Calu3 (cell line): Measurements from ENCODE around the gene MLLT3. TPM values are rescaled to one million over a fixed set of nuclear protein-coding genes. Genes with fewer than 3 reads are reported as not detected.

Experiments used
- BruUV-seq: library from RNA; stranded (reverse); fragments of 400-500 nt; replicated peaks from 2 replicates; lab custom pipeline; 2021; lab: Mats Ljungman, UMichigan
- CTCF ChIA-PET: fragments of 300-600 bp; sonication (Branson Sonifier 250); formaldehyde crosslinking; loops from one replicate; lab custom pipeline; 2022; ENCODE audit warnings: antibody characterized with exemption; lab: Charles Lee
- DNase-seq: peaks from one replicate; pipeline ENCODE4 v3.0.0; 2022
- H3K27ac Mint-ChIP-seq: one replicate; pipeline ENCODE4 v1.8.0; 2022; ENCODE audit warnings: mixed read lengths; ENCODE audit not compliant: unreplicated experiment
- H3K27me3 Mint-ChIP-seq: one replicate; pipeline ENCODE4 v1.8.0; 2022; ENCODE audit warnings: mixed read lengths; ENCODE audit not compliant: unreplicated experiment
- H3K36me3 Mint-ChIP-seq: one replicate; pipeline ENCODE4 v1.8.0; 2022; ENCODE audit warnings: mild to moderate bottlenecking, moderate library complexity, mixed read lengths; ENCODE audit not compliant: insufficient read depth, unreplicated experiment
- H3K4me1 Mint-ChIP-seq: one replicate; pipeline ENCODE4 v1.8.0; 2022; ENCODE audit warnings: mild to moderate bottlenecking, low read depth, mixed read lengths; ENCODE audit not compliant: unreplicated experiment
- H3K4me3 Mint-ChIP-seq: one replicate; pipeline ENCODE4 v1.8.0; 2022; ENCODE audit warnings: mild to moderate bottlenecking, low read depth, moderate library complexity, mixed read lengths; ENCODE audit not compliant: unreplicated experiment
- H3K9me3 Mint-ChIP-seq: one replicate; pipeline ENCODE4 v1.8.0; 2022; ENCODE audit warnings: low read depth, mixed read lengths; ENCODE audit not compliant: unreplicated experiment
- intact Hi-C: fragments of 100-400 bp; cut with micrococcal nuclease; formaldehyde crosslinking; loops from one replicate; pipeline ENCODE4 v1.10.0; 2022; ENCODE audit not compliant: unreplicated experiment
- total RNA-seq: library from RNA; stranded (reverse); gene quantifications from 2 replicates; pipeline ENCODE4 v1.2.3, GENCODE V29; 2022
- TF ChIP-seq, protein P1 (sequence below): fragments of 200-600 bp; IDR thresholded peaks from one replicate; pipeline ENCODE4 v1.8.0; 2022; ENCODE audit warnings: antibody characterized with exemption; ENCODE audit not compliant: unreplicated experiment

The MLLT3 gene
- total RNA-seq, 1 experiment from 2014 or later: 23.1 TPM

DNA sequence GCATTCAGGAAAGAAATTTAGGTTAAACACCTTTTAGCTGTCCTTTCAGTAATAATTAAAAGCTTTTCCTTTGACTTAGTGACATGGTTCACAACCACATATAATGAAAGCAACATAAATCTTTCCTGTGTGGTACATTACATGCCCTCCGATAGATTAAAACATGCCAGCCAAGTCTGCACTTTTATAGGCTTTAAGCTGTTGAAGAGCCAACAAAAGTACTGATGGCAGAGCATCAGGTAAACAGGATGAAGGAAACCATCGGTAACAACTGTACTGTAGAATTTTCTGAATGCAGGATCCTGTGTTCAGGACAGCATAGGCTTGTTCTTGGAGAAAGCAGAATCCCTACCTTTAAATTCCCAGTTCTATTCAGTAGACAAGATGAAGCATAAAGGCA, 226.6 kb downstream of the MLLT3 start:
- CTCF ChIA-PET: no interaction called here
- no peaks in the 10 kb centered on the region for H3K9me3 Mint-ChIP-seq
- H3K4me1 Mint-ChIP-seq: no peaks in the 10 kb centered on the region
- no peak overlapping the region for H3K27ac Mint-ChIP-seq
- no peak overlapping the region for H3K4me3 Mint-ChIP-seq
- DNase-seq: no peak
- H3K36me3 Mint-ChIP-seq: no peaks in the 10 kb centered on the region
- intact Hi-C loops: no loop called here
- TF ChIP-seq, protein P1, sequence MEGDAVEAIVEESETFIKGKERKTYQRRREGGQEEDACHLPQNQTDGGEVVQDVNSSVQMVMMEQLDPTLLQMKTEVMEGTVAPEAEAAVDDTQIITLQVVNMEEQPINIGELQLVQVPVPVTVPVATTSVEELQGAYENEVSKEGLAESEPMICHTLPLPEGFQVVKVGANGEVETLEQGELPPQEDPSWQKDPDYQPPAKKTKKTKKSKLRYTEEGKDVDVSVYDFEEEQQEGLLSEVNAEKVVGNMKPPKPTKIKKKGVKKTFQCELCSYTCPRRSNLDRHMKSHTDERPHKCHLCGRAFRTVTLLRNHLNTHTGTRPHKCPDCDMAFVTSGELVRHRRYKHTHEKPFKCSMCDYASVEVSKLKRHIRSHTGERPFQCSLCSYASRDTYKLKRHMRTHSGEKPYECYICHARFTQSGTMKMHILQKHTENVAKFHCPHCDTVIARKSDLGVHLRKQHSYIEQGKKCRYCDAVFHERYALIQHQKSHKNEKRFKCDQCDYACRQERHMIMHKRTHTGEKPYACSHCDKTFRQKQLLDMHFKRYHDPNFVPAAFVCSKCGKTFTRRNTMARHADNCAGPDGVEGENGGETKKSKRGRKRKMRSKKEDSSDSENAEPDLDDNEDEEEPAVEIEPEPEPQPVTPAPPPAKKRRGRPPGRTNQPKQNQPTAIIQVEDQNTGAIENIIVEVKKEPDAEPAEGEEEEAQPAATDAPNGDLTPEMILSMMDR: no peak
- no peaks in the 10 kb centered on the region for H3K27me3 Mint-ChIP-seq
- BruUV-seq: no TSS peak

DNA sequence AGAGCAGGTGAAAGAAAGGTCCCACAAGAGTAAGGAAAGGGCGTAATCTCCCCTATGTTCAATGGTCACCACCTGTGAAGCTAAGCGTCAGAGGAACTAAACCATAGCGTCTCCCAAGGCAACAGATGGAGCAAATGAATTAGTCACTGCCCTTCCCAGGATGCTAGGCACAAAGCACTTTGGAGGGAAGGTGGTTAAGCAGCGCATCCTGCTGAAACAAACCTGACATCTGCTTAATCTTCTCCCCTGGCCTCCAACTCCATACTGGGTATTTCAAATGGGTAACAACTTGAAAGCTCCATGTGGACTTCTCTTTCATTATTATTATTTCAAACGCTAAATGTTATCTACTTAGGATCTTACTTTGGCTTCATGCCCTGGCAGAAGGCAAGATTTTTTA, 227.3 kb downstream of the MLLT3 start:
- no peaks in the 10 kb centered on the region for H3K9me3 Mint-ChIP-seq
- CTCF ChIA-PET: no interaction called here
- no peaks in the 10 kb centered on the region for H3K27me3 Mint-ChIP-seq
- H3K4me1 Mint-ChIP-seq: no peaks in the 10 kb centered on the region
- intact Hi-C loops: no loop called here
- no peak for DNase-seq
- BruUV-seq: no TSS peak
- H3K4me3 Mint-ChIP-seq: no peak overlapping the region
- H3K36me3 Mint-ChIP-seq: no peaks in the 10 kb centered on the region
- no peak overlapping the region for H3K27ac Mint-ChIP-seq
- TF ChIP-seq, protein P1: no peak

DNA sequence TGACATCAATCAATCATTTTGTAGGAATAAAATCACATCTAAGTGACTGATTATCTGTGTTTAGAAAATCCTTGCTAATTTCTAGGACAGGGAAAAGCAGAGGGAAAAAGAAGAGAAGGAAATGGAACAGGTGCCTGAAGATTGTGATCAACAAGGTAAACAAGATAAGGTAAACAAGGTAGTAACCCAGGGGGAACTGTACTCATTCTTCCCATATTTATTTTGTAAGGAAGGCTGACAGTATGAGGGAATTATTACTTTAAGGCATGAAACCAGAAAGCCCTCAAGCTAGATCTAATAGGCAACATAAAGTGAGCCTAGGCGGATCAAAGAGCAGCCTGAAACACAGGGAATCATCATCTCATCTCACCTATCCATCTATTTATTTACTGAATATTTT, 231.1 kb downstream of the MLLT3 start:
- Mint-ChIP-seq H3K27me3 (no peaks in the 10 kb centered on the region), H3K4me1 (no peaks in the 10 kb centered on the region), H3K27ac (no peak overlapping the region), H3K36me3 (no peaks in the 10 kb centered on the region), H3K4me3 (no peak overlapping the region), H3K9me3 (no peaks in the 10 kb centered on the region)
- no TSS peak for BruUV-seq
- DNase-seq: no peak
- CTCF ChIA-PET: no interaction called here
- intact Hi-C loops: no loop called here
- TF ChIP-seq, protein P1: no peak

DNA sequence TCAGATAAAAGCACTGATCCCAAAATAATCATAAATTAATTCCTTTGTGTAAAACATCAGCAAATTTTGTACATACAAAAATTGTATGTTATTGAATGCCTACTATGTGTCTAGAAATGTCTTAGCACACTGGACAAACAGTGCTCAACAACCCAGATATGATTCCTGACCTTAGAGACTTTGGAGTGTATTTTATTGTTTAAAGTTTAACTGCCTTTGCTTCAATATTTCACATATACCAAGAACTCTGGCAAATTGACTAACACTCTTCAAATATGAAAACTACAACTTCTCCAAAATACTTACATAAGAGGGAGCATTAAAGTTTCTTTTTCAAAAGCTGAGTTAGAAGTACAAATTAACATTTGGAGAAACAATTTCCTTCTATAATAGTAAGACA, 231.9 kb downstream of the MLLT3 start:
- Mint-ChIP-seq H3K9me3 (no peaks in the 10 kb centered on the region), H3K27ac (no peak overlapping the region), H3K4me3 (no peak overlapping the region), H3K27me3 (no peaks in the 10 kb centered on the region), H3K4me1 (no peaks in the 10 kb centered on the region), H3K36me3 (no peaks in the 10 kb centered on the region)
- no TSS peak for BruUV-seq
- intact Hi-C loops: no loop called here
- CTCF ChIA-PET: no interaction called here
- no peak for DNase-seq
- TF ChIP-seq, protein P1: no peak
